Memory B cell (primary cell): ENCODE data around the gene KCNH3.

ENCODE experiments used
- ATAC-seq: fragments of 150-1000 bp; cut with Tn5 transposase; 2 replicates; pipeline ENCODE4 v1.10.0; 2021; ENCODE audit warnings: low read depth, mild to moderate bottlenecking, moderate library complexity
- DNase-seq, 2 donors: peaks; one replicate each; pipeline ENCODE4 v3.0.0; 2022; ENCODE audit warnings: low spot score in 2 of 2
- H3K27ac Mint-ChIP-seq: one replicate; pipeline ENCODE4 v1.8.0; 2022; ENCODE audit warnings: mild to moderate bottlenecking, moderate library complexity, mixed read lengths
- H3K27me3 Mint-ChIP-seq: one replicate; pipeline ENCODE4 v1.8.0; 2022; ENCODE audit warnings: mixed read lengths
- H3K36me3 Mint-ChIP-seq: one replicate; pipeline ENCODE4 v1.8.0; 2022; ENCODE audit warnings: mild to moderate bottlenecking, mixed read lengths
- H3K4me1 Mint-ChIP-seq: one replicate; pipeline ENCODE4 v1.8.0; 2022; ENCODE audit warnings: mixed read lengths
- H3K4me3 Mint-ChIP-seq: one replicate; pipeline ENCODE4 v1.8.0; 2022; ENCODE audit warnings: mild to moderate bottlenecking, moderate library complexity, mixed read lengths
- H3K9me3 Mint-ChIP-seq: one replicate; pipeline ENCODE4 v1.8.0; 2022; ENCODE audit warnings: mixed read lengths

KCNH3 gene

GRCh38 chr12:49556391-49557186, 17.8 kb downstream of the KCNH3 start:
- H3K27me3 Mint-ChIP-seq: peaks cover 4% of the 10 kb centered on the region
- H3K27ac Mint-ChIP-seq: no peak overlapping the region
- peaks cover 20% of the 10 kb centered on the region for H3K36me3 Mint-ChIP-seq
- DNase-seq (no peak), ATAC-seq (no peak)
- H3K4me1 Mint-ChIP-seq: peaks cover 9% of the 10 kb centered on the region
- H3K4me3 Mint-ChIP-seq: no peak overlapping the region
- H3K9me3 Mint-ChIP-seq: no peaks in the 10 kb centered on the region

GRCh38 chr12:49557187-49557916, 18.5 kb downstream of the KCNH3 start:
- Mint-ChIP-seq H3K27ac (no peak overlapping the region), H3K4me3 (no peak overlapping the region), H3K4me1 (peaks cover 10% of the 10 kb centered on the region), H3K27me3 (peaks cover 3% of the 10 kb centered on the region), H3K9me3 (no peaks in the 10 kb centered on the region), H3K36me3 (peaks cover 23% of the 10 kb centered on the region)
- ATAC-seq (no peak), DNase-seq (no peak)

- peaks cover 25% of the 10 kb centered on the region for H3K36me3 Mint-ChIP-seq
- H3K4me3 Mint-ChIP-seq: no peak overlapping the region
- ATAC-seq (no peak), DNase-seq (no peak)
- no peak overlapping the region for H3K27ac Mint-ChIP-seq
- no peaks in the 10 kb centered on the region for H3K27me3 Mint-ChIP-seq
- H3K9me3 Mint-ChIP-seq: no peaks in the 10 kb centered on the region
- peaks cover 6% of the 10 kb centered on the region for H3K4me1 Mint-ChIP-seq
These were observed 19.0 kb downstream of the KCNH3 start for GRCh38 chr12:49557917-49558215.

GRCh38 chr12:49558526-49558925, 19.7 kb downstream of the KCNH3 start:
- Mint-ChIP-seq H3K4me1 (peaks cover 4% of the 10 kb centered on the region), H3K27ac (no peak overlapping the region), H3K4me3 (no peak overlapping the region), H3K27me3 (no peaks in the 10 kb centered on the region), H3K9me3 (no peaks in the 10 kb centered on the region), H3K36me3 (peaks cover 27% of the 10 kb centered on the region)
- ATAC-seq (no peak), DNase-seq (no peak)

- Mint-ChIP-seq H3K9me3 (no peaks in the 10 kb centered on the region), H3K27ac (no peak overlapping the region), H3K36me3 (peaks cover 31% of the 10 kb centered on the region), H3K4me3 (no peak overlapping the region), H3K27me3 (no peaks in the 10 kb centered on the region), H3K4me1 (peaks cover 2% of the 10 kb centered on the region)
- ATAC-seq (no peak), DNase-seq (no peak)
These were observed 20.3 kb downstream of the KCNH3 start for GRCh38 chr12:49559011-49559675.

GRCh38 chr12:49560695-49561094, 21.9 kb downstream of the KCNH3 start:
- peaks cover 31% of the 10 kb centered on the region for H3K36me3 Mint-ChIP-seq
- H3K4me1 Mint-ChIP-seq: peaks cover 2% of the 10 kb centered on the region
- no peaks in the 10 kb centered on the region for H3K27me3 Mint-ChIP-seq
- H3K27ac Mint-ChIP-seq: no peak overlapping the region
- no peak for ATAC-seq
- no peak overlapping the region for H3K4me3 Mint-ChIP-seq
- DNase-seq: no peak
- H3K9me3 Mint-ChIP-seq: no peaks in the 10 kb centered on the region

- Mint-ChIP-seq H3K36me3 (peaks cover 31% of the 10 kb centered on the region), H3K4me3 (no peak overlapping the region), H3K27ac (no peak overlapping the region), H3K4me1 (peaks cover 6% of the 10 kb centered on the region), H3K27me3 (no peaks in the 10 kb centered on the region), H3K9me3 (no peaks in the 10 kb centered on the region)
- no peak for DNase-seq
- ATAC-seq: no peak
These were observed 23.4 kb downstream of the KCNH3 start for GRCh38 chr12:49562233-49562632.

GRCh38 chr12:49562831-49563230, 24.0 kb downstream of the KCNH3 start:
- DNase-seq: no peak
- no peak overlapping the region for H3K27ac Mint-ChIP-seq
- no peak for ATAC-seq
- peaks cover 31% of the 10 kb centered on the region for H3K36me3 Mint-ChIP-seq
- H3K4me1 Mint-ChIP-seq: peaks cover 9% of the 10 kb centered on the region
- no peaks in the 10 kb centered on the region for H3K9me3 Mint-ChIP-seq
- H3K4me3 Mint-ChIP-seq: no peak overlapping the region
- H3K27me3 Mint-ChIP-seq: no peaks in the 10 kb centered on the region

GRCh38 chr12:49563951-49564685, 25.3 kb downstream of the KCNH3 start:
- peaks cover 19% of the 10 kb centered on the region for H3K4me1 Mint-ChIP-seq

GRCh38 chr12:49564686-49565405, 26.0 kb downstream of the KCNH3 start:
- DNase-seq: no peak
- Mint-ChIP-seq H3K36me3 (peaks cover 20% of the 10 kb centered on the region), H3K9me3 (no peaks in the 10 kb centered on the region), H3K4me3 (no peak overlapping the region), H3K4me1 (peaks cover 19% of the 10 kb centered on the region), H3K27ac (no peak overlapping the region), H3K27me3 (no peaks in the 10 kb centered on the region)
- ATAC-seq: no peak

More at GRCh38 chr12:49563951-49564685, 25.3 kb downstream of the KCNH3 start:
- Mint-ChIP-seq H3K4me3 (no peak overlapping the region), H3K27ac (no peak overlapping the region), H3K36me3 (peaks cover 26% of the 10 kb centered on the region), H3K9me3 (no peaks in the 10 kb centered on the region), H3K27me3 (no peaks in the 10 kb centered on the region)
- no peak for ATAC-seq
- no peak for DNase-seq

GRCh38 chr12:49565406-49566265, 26.8 kb downstream of the KCNH3 start:
- DNase-seq (no peak), ATAC-seq (no peak)
- H3K36me3 Mint-ChIP-seq: peaks cover 15% of the 10 kb centered on the region
- H3K4me1 Mint-ChIP-seq: peaks cover 20% of the 10 kb centered on the region
- no peaks in the 10 kb centered on the region for H3K27me3 Mint-ChIP-seq
- no peak overlapping the region for H3K4me3 Mint-ChIP-seq
- no peak overlapping the region for H3K27ac Mint-ChIP-seq
- no peaks in the 10 kb centered on the region for H3K9me3 Mint-ChIP-seq

- Mint-ChIP-seq H3K4me3 (no peak overlapping the region), H3K36me3 (peaks cover 13% of the 10 kb centered on the region), H3K27ac (no peak overlapping the region), H3K9me3 (no peaks in the 10 kb centered on the region), H3K27me3 (no peaks in the 10 kb centered on the region), H3K4me1 (peaks cover 24% of the 10 kb centered on the region)
- DNase-seq (no peak), ATAC-seq (no peak)
These were observed 27.5 kb downstream of the KCNH3 start for GRCh38 chr12:49566361-49566760.

- ATAC-seq: no peak
- peaks cover 12% of the 10 kb centered on the region for H3K36me3 Mint-ChIP-seq
- H3K27ac Mint-ChIP-seq: peak overlapping the region; percentile 98
- H3K27me3 Mint-ChIP-seq: no peaks in the 10 kb centered on the region
- H3K9me3 Mint-ChIP-seq: no peaks in the 10 kb centered on the region
- no peak for DNase-seq
- H3K4me1 Mint-ChIP-seq: peaks cover 26% of the 10 kb centered on the region
- H3K4me3 Mint-ChIP-seq: peak overlapping the region; percentile 100
These were observed 28.4 kb downstream of the KCNH3 start for GRCh38 chr12:49567302-49567610.
